Small intestine (tissue), 7 donors: ENCODE data around the gene CAMK2D. TPM values are rescaled to one million over a fixed set of nuclear protein-coding genes. Genes with fewer than 3 reads are reported as not detected.

Experiments used
- DNase-seq, 2 donors: peaks; one replicate each; pipeline versions ENCODE4 v3.0.0 to v3.0.0-alpha.2; 2013
- FAIRE-seq: peaks from 2 replicates; lab custom pipeline; 2012; peaks lifted over from hg19 to GRCh38; lab: Jason Lieb, UNC
- H3K27ac ChIP-seq, 3 donors: one replicate each; pipeline ENCODE4 v1.5.1; 2013; ENCODE audit warnings: low read length in 2 of 3, mild to moderate bottlenecking in 2 of 3, control low read depth in 1 of 3, inconsistent platforms in 1 of 3, low read depth in 1 of 3, moderate library complexity in 1 of 3
- H3K27me3 ChIP-seq, 3 donors: one replicate each; pipeline ENCODE4 v1.6.1; 2013; ENCODE audit warnings: low read length in 3 of 3, inconsistent platforms in 1 of 3; ENCODE audit not compliant: control insufficient read depth in 3 of 3, insufficient read depth in 3 of 3
- H3K36me3 ChIP-seq, 3 donors: one replicate each; pipeline ENCODE4 v1.6.1; 2013; ENCODE audit warnings: low read length in 3 of 3, inconsistent platforms in 1 of 3, low read depth in 1 of 3, mild to moderate bottlenecking in 1 of 3, moderate library complexity in 1 of 3; ENCODE audit not compliant: control insufficient read depth in 3 of 3, insufficient read depth in 2 of 3
- H3K4me1 ChIP-seq, 3 donors: one replicate each; pipeline ENCODE4 v1.6.1; 2013; ENCODE audit warnings: low read length in 2 of 3, inconsistent platforms in 1 of 3, low read depth in 1 of 3, mild to moderate bottlenecking in 1 of 3, moderate library complexity in 1 of 3; ENCODE audit not compliant: control insufficient read depth in 3 of 3, insufficient read depth in 2 of 3
- H3K4me3 ChIP-seq, 3 donors: one replicate each; pipeline ENCODE4 v1.5.1; 2013; ENCODE audit warnings: low read length in 3 of 3, control low read depth in 1 of 3, inconsistent platforms in 1 of 3, low read depth in 1 of 3, mild to moderate bottlenecking in 1 of 3, moderate library complexity in 1 of 3
- H3K9me3 ChIP-seq, 2 donors: one replicate each; pipeline ENCODE4 v1.6.1; 2013; ENCODE audit warnings: low read depth in 1 of 2, low read length in 1 of 2; ENCODE audit not compliant: control insufficient read depth in 2 of 2, insufficient read depth in 1 of 2
- WGBS, 3 donors: extraction: QIAGEN DNeasy Blood & Tissue Kit; methylation state at CpG; one replicate each; pipeline ENCODE4 v1.1.7; 2013; 5-methylcytosine and 5-hydroxymethylcytosine counted together
- polyA plus RNA-seq, 4 donors: library from polyadenylated mRNA; stranded (reverse) in 3 of 4; unstranded in 1 of 4; fragments of 200-250 nt in 3 of 4; fragments of 120-200 nt in 1 of 4; gene quantifications; one replicate each; pipeline versions ENCODE4 v1.2.1 to v1.2.3, GENCODE V29; 2013
- donor health status: healthy with polysubstance abuse.
- donor health status: control.
- donor health status: control.
- donor health status: Bipolar disorder and iron deficiency.
- donor health status: healthy.

The CAMK2D gene
- polyA plus RNA-seq, 4 donors, result 21.1 to 81.1 (median 24.0) TPM

GRCh38 chr4:113602646-113603228 is 158.8 kb downstream of the CAMK2D start:
- Histone ChIP-seq H3K27ac (peak overlapping the region in 1 of 3 donors; percentile 68), H3K4me3 (no peak overlapping the region), H3K27me3 (no peaks in the 10 kb centered on the region), H3K4me1 (peaks cover 0 to 5% (median 0%) of the 10 kb centered on the region in 3 donors), H3K36me3 (peaks cover 1 to 8% (median 2%) of the 10 kb centered on the region in 3 donors), H3K9me3 (no peaks in the 10 kb centered on the region)
- WGBS, 3 donors, result 28 to 67% (median 41%) methylated on average over 8 of the region's 8 CpGs
- no peak for FAIRE-seq
- peak; percentile 50 to 61 for DNase-seq

GRCh38 chr4:113601636-113602035 is 159.9 kb downstream of the CAMK2D start:
- FAIRE-seq (no peak), DNase-seq (no peak)
- no peaks in the 10 kb centered on the region for H3K27me3 ChIP-seq
- no peak overlapping the region for H3K4me3 ChIP-seq
- H3K9me3 ChIP-seq, result peaks cover 0 to under 1% of the 10 kb centered on the region in 2 donors
- H3K36me3 ChIP-seq, result peaks cover 1 to 3% (median 2%) of the 10 kb centered on the region in 3 donors
- WGBS, 3 donors, result 85 to 94% (median 87%) methylated on average over 4 of the region's 4 CpGs
- H3K4me1 ChIP-seq, result peaks cover 0 to 5% (median 0%) of the 10 kb centered on the region in 3 donors
- H3K27ac ChIP-seq, result no peak overlapping the region

GRCh38 chr4:113596396-113596795 is 165.1 kb downstream of the CAMK2D start:
- H3K27ac ChIP-seq, result no peak overlapping the region
- no peaks in the 10 kb centered on the region for H3K4me1 ChIP-seq
- H3K36me3 ChIP-seq, result peaks cover 2 to 4% (median 2%) of the 10 kb centered on the region in 3 donors
- H3K4me3 ChIP-seq, result no peak overlapping the region
- no peaks in the 10 kb centered on the region for H3K27me3 ChIP-seq
- no peak for FAIRE-seq
- DNase-seq, result no peak
- H3K9me3 ChIP-seq, result peaks cover 0 to 3% of the 10 kb centered on the region in 2 donors
- WGBS, 3 donors, result 93 to 97% (median 94%) methylated on average over 6 of the region's 6 CpGs

GRCh38 chr4:113594231-113594556 is 167.3 kb downstream of the CAMK2D start:
- no peak for FAIRE-seq
- no peak overlapping the region for H3K27ac ChIP-seq

GRCh38 chr4:113593400-113594230 is 167.9 kb downstream of the CAMK2D start:
- WGBS, 3 donors, result 89 to 100% (median 100%) methylated on average over 1 of the region's 1 CpG
- H3K27ac ChIP-seq, result no peak overlapping the region
- DNase-seq (no peak), FAIRE-seq (no peak)
- H3K27me3 ChIP-seq, result no peaks in the 10 kb centered on the region
- no peaks in the 10 kb centered on the region for H3K4me1 ChIP-seq
- peaks cover 0 to 2% (median 2%) of the 10 kb centered on the region in 3 donors for H3K36me3 ChIP-seq
- no peak overlapping the region for H3K4me3 ChIP-seq
- peaks cover 0 to 3% of the 10 kb centered on the region in 2 donors for H3K9me3 ChIP-seq

More at GRCh38 chr4:113594231-113594556, 167.3 kb downstream of the CAMK2D start:
- Histone ChIP-seq H3K27me3 (no peaks in the 10 kb centered on the region), H3K9me3 (peaks cover 0 to 3% of the 10 kb centered on the region in 2 donors), H3K4me3 (no peak overlapping the region), H3K36me3 (peaks cover 0 to 4% (median 2%) of the 10 kb centered on the region in 3 donors), H3K4me1 (no peaks in the 10 kb centered on the region)
- 88 to 94% (median 89%) methylated on average over 2 of the region's 2 CpGs for WGBS, 3 donors
- no peak for DNase-seq

- FAIRE-seq, result no peak
- 46 to 86% (median 64%) methylated on average over 1 of the region's 1 CpG for WGBS, 3 donors
- no peak for DNase-seq
- Histone ChIP-seq H3K36me3 (peaks cover 0 to 2% (median 2%) of the 10 kb centered on the region in 3 donors), H3K27me3 (no peaks in the 10 kb centered on the region), H3K4me1 (peaks cover 0 to 2% (median 0%) of the 10 kb centered on the region in 3 donors), H3K4me3 (no peak overlapping the region), H3K27ac (no peak overlapping the region), H3K9me3 (peaks cover 0 to 3% of the 10 kb centered on the region in 2 donors)
Measured at GRCh38 chr4:113591982-113592381, 169.6 kb downstream of the CAMK2D start.

GRCh38 chr4:113588895-113589668 is 172.5 kb downstream of the CAMK2D start:
- WGBS, 3 donors, result 89 to 95% (median 95%) methylated on average over 4 of the region's 4 CpGs
- Histone ChIP-seq H3K36me3 (peaks cover 0 to 2% (median 2%) of the 10 kb centered on the region in 3 donors), H3K4me3 (no peak overlapping the region), H3K9me3 (no peaks in the 10 kb centered on the region), H3K27me3 (no peaks in the 10 kb centered on the region), H3K27ac (no peak overlapping the region), H3K4me1 (peaks cover 0 to 6% (median 5%) of the 10 kb centered on the region in 3 donors)
- no peak for FAIRE-seq
- DNase-seq, result no peak
